Left cardiac atrium (tissue), 4 donors: ENCODE measurements around the gene ICE2. TPM values are rescaled to one million over a fixed set of nuclear protein-coding genes. Genes with fewer than 3 reads are reported as not detected.

Source experiments
- ATAC-seq, 2 donors: fragments of 200-7000 bp; cut with Tn5 transposase; one replicate each; pipeline ENCODE4 v1.9.1; 2020; ENCODE audit warnings: mild to moderate bottlenecking in 2 of 2, moderate library complexity in 2 of 2
- DNase-seq: peaks from one replicate; pipeline ENCODE4 v3.0.0-alpha.2; 2020
- intact Hi-C, 2 donors: fragments of 100-400 bp; cut with DNase I; formaldehyde crosslinking; loops; one replicate each; pipeline versions ENCODE4 v1.14.1 to v1.15.1; 2022 to 2023
- total RNA-seq, 2 donors: library from RNA; stranded (reverse); fragmentation: NEBNext Ultra II Directional; extraction: Animal tissue kit (Norgen Biotek cat#: 25700); gene quantifications; one replicate each; pipeline ENCODE4 v1.2.1, GENCODE V29; 2021
- donor health status: DM: no; HTN: yes; CAD: no.
- donor health status: DM: no; HTN: yes; CAD: no; lungs with severe emphysema.
- donor health status: DM: yes; HTN: yes; CAD: no.
- donor health status: Dilated cardiomyopathy.

Gene ICE2
- total RNA-seq, 2 donors from 2014 or later: 29.0 to 29.6 TPM

DNA sequence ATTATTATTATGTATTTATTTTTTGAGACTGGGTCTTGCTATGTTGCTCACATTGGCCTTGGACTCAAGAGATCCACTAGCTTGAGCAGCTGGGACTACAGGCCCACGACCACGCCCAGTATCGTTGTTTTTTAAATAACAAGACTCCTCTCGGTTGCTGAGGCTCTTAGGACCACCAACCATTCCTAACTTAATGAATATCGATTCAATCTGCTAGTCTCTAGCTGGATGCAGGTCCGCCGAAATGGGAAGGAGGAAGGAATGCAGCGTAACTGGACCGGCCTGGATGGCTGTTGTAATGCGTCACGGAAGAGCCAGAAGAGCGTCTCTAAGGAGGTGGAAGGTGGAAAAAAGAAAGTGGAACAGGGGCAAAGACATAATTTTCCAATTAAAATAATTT lies 82.8 kb downstream of the ICE2 start:
- intact Hi-C loops: no loop called here

DNA sequence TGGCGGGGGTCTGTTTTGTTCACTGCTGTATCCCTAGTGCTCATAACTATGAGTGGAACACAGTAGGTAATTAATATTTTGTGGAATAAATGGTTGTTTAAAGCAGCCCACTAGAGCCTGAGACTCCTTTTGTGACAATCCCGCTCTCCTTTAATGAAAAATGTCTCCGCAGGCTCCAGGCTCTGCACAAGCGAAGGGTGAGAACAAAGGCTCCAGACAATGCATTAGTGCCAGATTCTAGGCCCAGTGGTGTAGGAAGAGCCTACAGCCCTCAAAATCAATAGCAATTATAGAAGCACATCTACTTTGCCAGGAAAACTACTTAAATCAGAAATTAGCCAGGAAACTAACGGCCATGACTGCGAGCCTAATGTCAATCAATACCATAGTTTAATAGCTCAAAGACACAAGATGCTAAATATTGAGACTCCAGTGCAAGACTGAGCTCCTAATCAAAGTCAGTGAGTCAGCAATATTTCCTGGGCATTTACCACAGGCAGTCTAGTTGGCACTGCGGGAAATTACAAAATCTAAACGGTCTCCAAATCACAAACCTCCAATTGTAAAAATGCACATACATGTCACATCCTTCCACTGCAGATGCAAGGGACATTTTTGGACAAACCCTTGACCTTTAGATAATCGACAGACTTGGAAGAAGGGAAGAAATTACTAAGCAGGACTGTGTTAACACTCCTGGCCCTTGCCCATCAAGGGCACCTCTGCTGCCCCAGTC lies 83.5 kb downstream of the ICE2 start:
- intact Hi-C loops: no loop called here
- no peak for ATAC-seq
- no peak for DNase-seq

More for the DNA sequence above, 82.8 kb downstream of the ICE2 start:
- ATAC-seq: no peak
- DNase-seq: no peak

DNA sequence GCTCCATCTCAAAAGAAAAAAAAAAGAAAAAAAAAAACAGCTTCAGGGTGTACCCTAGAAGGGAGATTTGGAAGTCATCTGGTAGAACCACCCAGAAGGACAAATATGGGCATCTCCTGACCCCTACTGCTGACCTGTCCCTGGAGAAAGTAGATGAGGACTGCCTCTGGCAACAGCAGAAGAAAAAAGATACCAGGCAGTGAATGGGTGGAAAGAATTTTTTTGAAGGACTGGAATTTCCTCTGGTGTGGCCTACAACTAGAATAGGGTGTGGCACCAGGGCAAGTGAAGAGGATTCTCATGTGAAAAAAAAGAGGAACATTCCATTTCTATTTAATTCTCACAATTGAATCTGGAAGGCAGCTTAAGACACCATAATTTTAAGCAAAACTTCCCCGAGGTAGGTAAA lies 84.2 kb downstream of the ICE2 start:
- DNase-seq (no peak), ATAC-seq (no peak)
- intact Hi-C loops: no loop called here

DNA sequence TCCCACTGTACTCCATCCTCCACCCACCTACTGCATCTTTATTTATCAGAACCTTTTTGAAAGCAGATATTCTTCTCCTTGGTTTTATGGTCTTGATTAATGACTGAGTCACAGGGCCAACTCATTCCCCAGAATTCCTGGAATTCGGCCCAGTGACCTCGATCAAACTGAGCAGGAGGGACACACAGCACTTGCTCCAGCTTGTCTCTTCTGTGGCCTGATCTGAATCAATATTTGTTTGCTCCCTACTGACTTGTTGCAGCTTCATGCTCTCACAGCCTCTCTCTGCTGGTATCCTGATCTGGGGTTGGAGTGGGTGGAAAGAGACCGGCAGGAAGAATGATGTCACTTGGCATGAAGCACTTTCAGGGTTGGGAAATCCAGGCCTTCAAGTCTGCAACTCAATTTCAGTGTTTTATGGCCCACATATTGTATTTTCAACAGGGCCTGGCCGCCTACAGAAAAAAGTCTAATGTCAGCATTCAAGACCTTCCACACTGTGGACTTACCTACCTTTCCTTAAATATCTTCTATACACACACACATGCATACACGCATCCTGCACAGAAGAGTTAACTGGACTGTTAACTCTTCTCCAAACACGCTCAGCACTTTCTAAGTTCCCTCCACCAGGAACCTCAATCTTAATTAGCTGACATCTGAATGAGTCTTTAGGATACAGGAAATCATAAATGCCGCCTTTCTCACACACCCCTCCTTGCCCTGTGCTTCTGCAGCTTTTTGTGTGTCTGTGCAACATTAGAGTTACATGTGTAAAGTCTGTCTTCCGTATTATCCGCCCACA lies 85.8 kb downstream of the ICE2 start:
- peak; percentile 33 to 46 for ATAC-seq
- DNase-seq: peak; percentile 77
- intact Hi-C loops: no loop called here

DNA sequence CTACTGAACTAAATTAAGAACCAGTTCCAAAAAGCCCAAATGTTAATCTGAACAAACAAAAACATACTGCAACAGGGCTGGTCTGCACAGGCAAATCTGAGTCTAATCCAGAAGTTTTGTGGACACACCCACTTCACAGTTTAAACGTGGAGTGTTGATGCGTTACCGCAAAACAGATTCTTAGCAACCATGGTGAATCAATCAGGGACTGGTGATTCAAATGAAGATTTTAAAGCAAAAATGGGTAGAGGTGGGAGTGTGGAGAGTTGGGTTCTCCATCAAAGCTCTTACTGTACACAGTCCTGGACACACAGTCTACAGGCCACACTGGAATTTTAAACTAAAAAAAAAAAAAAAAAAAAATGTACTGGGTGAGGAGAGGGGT lies 86.3 kb downstream of the ICE2 start:
- intact Hi-C loops: no loop called here
- no peak for DNase-seq
- ATAC-seq: peak in 1 of 2 donors; percentile 20

DNA sequence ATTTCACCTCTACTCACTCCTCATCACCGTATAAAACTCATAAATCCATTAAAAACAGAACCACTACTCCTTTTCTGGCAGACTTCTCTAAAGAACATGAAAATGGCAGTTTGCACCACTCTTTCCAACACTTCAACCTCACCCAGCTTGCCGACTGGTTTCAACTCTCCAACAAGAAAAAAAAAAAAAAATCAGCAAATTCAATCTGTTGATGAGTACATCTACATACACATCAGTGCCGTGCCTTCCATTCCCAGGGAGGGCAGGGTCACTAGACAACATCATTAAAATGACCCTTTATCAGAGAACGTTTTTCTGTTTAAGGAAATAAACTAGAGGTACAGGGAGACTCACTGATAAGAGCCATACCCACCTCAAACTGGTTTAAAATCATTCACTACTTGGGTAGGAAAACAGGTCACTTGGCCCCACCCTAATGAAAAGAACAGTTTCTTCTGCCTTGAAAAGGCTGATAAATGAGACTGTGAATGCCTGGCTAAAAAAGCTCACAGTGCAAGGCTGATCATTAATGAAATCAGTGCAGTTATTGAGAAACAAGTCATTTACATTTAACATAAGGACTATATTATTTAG lies 87.1 kb downstream of the ICE2 start:
- no peak for ATAC-seq
- intact Hi-C loops: no loop called here

DNA sequence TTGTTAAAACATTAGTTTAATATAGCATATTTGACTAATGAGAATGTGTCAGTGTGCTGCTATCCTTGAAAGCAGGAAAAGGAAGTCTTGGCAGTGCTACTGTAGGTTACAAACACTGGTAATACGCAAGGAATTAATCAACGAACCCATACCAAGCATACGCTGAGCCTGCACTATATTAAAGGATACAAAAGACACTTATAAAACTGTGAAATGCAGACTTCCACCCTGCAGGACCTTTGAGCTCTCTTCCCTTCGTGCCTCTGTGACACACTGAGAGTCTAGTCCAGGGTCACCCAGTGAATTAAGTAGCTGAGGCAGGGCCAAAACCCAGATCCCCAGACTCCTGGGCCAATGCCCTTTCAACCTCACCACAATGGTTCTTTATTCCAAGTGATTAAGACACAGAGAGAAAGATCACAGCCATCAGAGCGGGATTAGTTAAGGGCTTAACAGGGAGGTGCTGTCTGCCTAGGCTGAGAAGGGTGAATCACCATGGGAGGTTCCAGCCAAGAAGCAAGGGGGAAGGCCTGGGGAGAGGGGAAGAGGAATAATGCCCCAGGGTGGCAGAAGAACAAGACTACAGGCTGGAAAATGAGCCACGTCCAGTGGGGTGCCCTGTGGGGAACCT lies 88.0 kb downstream of the ICE2 start:
- ATAC-seq (peak; percentile 61 to 86), DNase-seq (peak; percentile 58)
- intact Hi-C loops: no loop called here

More for the DNA sequence above, 87.1 kb downstream of the ICE2 start:
- no peak for DNase-seq

DNA sequence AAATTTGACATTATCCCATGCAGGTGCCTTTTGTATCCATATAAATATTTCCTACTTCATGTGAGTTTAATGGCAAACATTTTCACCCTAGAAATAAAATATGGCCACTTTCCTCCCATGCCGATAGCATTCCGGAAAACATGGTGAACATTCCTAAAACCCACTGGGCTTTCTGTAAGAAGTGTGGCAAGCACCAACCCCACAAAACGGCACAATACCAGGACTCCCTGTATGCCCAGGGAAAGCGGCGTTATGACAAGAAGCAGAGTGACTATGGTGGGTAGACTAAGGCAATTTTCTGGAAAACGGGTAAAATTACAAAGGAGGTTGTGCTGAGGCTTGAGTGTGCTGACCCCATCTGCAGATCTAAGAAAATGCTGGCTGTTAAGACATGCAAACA lies 88.7 kb downstream of the ICE2 start:
- DNase-seq (no peak), ATAC-seq (no peak)
- intact Hi-C loops: no loop called here

DNA sequence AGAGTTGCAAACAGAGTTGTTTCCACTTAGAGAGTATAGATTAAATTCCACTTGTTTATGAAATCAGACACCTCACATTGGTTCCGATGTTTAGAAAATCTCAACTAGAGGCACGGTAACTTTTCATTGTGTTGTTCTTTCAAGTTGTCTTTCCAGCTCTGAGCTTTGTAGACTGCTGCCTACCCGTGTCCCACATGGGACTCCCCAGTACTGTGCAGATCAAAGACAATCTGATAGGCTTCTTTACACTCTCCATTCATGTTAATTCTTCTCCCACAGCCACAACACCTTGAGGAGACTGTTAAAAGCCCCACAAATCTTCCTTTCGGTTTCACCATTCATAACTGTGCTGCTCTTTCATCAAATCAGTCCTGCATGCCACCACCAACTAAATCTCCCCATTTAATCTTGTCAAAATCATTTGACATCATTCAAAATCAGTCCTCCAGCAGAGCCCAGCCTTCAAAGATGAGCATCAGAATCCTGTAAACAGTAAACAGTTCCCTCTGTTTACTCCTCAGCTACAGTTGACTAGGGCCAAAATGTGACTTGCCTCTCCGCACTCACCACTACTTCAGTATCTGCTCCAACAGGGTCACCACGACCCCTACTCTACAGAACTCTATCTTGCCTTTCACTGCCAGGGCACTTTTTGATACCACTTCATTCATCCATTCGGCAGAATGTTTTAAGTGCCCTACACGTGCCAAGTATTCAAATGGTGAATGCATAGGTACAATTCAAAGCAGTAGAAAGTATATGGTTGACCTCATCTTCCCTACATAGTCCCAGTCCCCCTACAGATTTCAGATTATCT lies 89.5 kb downstream of the ICE2 start:
- intact Hi-C loops: no loop called here
- DNase-seq (no peak), ATAC-seq (no peak)

DNA sequence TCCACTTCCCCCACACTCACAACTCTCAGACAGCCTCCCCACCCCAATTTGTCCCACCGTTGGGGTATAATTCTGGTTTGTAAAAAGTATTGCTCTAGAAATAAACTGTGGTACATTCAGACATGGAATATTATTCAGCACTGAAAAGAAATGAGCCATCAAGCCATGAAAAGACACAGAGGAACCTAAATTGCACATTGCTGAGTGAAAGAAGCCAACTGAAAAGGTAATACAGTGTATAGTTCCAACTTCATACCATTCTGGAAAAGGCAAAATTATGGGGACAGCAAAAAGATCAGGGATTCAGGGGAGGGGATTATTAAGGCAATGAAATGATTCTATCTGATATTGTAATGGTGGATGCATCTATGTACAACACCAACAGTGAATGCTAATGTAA lies 91.6 kb downstream of the ICE2 start:
- ATAC-seq (no peak), DNase-seq (no peak)
- intact Hi-C loops: no loop called here

DNA sequence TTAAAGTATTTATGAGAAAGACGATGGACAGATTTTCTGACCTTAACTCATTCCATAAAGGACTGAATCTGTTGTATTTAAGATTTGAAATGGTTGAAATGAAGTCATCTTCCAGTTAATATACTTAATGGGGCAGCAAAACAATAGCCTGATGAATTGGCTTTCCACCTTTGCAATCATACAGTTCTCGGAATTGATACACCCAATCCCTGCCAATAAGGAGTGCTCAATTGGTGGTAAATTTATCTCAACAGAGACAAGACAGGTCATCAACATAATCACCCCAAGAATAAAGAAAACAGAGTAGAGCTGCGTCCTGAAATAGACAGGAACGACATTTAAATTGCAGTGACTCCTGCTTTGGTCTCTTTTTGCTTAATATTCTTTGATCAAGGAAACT lies 92.3 kb downstream of the ICE2 start:
- DNase-seq (no peak), ATAC-seq (no peak)
- intact Hi-C loops: no loop called here

DNA sequence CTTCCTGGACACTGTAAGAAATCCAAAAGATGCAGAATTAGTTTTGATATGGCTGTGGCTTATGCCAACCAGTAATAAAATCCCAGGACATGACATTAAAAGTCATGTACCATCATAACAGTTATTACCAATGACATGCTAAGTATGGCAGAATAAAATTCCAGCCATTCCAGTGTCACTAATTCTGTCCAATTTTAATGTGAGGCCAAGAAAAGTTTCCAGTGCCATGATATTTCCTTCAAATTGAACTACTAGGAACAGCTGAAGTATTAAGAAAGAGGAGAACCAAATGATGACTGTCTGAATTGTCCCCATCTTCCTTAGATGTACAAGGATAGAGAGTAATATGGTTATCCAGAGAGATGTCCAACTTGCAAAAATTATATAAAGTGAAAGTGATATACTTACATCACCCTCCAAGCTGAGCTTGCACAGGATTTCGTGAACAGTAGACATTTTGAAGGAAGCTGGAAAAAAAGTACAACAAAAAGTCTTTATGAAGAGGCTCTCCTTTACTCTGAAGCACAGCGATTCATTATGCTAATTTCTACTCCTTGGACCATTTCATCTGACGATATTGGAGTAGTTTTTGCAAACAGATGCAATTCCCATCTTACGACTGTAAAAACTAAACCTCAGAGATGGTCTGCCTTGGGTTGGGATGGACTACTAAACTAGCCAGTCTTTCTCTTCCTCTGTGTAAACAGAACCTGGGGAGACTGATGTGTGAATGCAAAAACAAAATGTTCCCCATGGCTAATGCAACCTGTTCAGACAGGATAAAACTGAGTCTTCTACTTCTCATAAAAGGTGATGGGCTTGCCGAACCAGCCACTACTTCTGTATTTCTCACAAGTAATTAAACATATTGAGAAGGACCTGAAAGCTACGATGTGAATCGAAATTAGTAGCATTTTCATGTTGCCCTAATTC lies 93.1 kb downstream of the ICE2 start:
- intact Hi-C loops: no loop called here
- DNase-seq (no peak), ATAC-seq (no peak)

DNA sequence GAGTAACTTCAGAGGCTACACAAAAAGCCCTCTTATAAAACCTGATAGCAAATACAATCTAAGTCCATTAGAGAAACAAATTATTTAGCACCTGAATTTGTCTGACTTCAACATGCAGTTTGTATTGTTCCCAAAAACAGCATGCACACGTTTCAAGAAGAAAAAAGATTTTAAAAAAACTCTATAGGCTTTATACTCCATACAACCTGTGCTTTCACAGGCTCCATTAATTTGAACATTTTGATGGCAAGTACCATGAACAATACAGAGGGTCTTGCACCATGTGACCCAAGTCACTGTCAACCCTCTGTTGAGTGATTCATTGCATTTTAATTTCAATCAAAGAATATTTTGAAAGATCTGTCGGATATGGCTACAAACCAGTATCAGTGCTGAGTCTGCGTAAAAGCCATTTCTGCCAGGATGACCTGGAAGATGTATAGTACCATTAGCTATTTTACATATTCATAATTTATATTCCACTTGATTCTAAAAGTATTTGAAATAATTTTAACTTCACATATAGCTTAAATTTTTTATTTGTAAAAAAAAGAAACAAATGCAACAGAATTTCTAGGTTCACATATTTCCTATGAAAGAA lies 94.3 kb downstream of the ICE2 start:
- intact Hi-C loops: no loop called here
- no peak for DNase-seq
- ATAC-seq: no peak

DNA sequence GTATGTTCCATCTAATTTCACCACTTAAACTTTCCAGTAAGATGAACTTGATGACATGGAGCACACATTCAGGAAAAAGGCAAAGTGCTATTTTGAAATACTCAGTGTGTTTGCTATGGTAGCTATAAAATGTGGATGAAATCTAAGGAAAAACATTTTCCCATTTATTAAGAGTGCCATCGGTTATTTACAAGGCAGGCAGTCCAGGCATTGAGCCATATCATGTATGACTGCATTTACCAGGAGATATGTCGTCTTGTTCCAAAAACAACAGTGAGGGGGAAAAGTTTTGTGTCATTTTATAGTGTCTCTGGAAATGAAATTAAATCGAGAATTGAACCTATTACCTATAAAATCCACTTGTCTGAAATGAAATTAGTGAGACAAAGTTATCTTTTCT lies 94.9 kb downstream of the ICE2 start:
- intact Hi-C loops: no loop called here
- ATAC-seq (no peak), DNase-seq (no peak)

DNA sequence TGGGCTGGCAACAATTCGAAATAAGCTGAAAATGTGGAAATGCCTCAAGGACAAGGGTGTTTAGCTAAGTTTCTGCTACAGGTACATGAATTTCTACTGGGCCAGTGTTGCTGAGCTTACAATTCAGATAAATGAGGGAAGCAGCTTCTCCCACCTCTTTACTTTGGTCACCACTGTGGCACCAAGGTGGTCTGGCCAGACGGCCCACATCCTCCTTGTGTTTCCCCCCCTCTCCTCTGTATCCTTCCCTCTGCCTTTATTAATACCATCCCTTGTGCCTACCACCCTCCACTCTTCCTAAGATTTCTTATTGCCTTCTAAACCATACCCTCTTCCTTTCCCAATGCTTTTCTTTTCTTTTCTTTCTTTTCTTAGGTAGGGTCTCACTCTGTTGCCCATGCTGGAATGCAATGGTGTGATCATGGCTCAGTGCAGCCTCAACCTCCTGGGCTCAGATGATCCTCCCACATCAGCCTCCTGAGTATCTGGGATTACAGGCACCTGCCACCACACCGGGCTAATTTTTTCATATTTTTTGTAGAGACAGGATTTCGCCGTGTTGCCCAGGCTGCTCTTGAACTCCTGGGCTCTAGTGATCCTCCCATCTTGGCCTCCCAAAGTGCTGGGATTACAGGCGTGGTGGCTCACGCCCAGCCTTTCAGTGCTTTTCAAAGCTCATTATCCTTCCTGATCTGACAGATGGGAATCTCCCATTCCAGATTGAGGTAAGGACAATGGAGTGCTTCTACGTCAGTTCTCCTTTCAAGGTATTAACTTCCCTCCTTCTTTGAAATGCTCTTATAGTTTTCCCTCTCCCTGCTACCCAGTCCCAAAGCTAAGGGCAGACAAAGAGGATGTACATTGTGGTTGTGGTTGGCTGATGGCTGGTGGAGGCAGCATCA lies 95.9 kb downstream of the ICE2 start:
- ATAC-seq (no peak), DNase-seq (no peak)
- intact Hi-C loops: no loop called here

DNA sequence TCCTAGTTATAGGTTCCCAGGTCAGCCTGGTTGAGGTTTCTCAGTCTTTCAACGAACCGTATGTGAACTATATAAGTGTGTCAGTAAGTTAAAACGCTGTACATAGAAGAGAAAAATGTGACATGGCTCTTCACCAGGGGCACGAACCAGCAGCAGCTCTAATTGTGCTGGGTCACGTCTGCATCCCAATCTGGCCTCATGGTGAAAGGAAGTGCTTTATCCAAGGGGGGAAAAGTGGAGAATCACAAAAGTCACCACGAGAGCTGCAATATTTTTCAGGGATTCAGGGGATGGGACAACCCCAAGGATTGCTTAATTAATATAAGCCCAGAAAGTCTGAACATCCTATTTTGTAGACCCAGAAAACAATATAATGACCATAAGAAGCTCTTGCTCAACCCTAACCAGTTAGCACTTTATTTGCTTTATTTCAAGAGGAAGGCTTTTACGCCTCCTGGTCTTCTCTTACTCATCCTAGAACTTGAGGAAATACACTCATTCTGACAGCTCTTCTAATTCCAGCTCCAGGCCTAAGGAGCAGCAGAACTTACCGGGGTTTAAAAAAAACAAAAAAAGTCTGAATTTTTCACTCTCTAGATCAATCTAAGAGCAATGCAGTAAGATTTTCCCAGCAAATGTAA lies 97.7 kb downstream of the ICE2 start:
- intact Hi-C loops: no loop called here
- DNase-seq (no peak), ATAC-seq (no peak)
